ENCODE data around the gene ANKS1B.

- TF ChIP-seq TCF7L2 (IDR thresholded peaks at IDR 0.05; ENCODE audit: low read depth, low read length) (no peak), CTCF (IDR thresholded peaks at IDR 0.05) (no peak), POLR2AphosphoS5 (IDR thresholded peaks at IDR 0.05; ENCODE audit: low read depth, low read length) (no peak), REST (IDR thresholded peaks at IDR 0.05; ENCODE audit: insufficient read depth in 1 of 2, low read depth in 2 of 2, low read length in 1 of 2) (no peak), SIN3A (IDR thresholded peaks at IDR 0.05; ENCODE audit: borderline replicate concordance, insufficient read depth, low read depth, low read length) (no peak)
These were observed 1091.5 kb downstream of the ANKS1B start for GRCh38 chr12:98893126-98893674.
